Measurements from ENCODE around the gene PRPF40A. TPM values are rescaled to one million over a fixed set of nuclear protein-coding genes. Genes with fewer than 3 reads are reported as not detected.

The PRPF40A gene
- total RNA-seq, 3 donors from 2014 or later: 165 to 179 (median 178) TPM

GRCh38 chr2:152651834-152652233 lies 65.4 kb downstream of the PRPF40A start:
- no peak for ATAC-seq
- DNase-seq: no peak
- Mint-ChIP-seq H3K4me3 (no peak overlapping the region), H3K36me3 (ENCODE audit: insufficient read depth) (peaks cover 9% of the 10 kb centered on the region), H3K9me3 (no peaks in the 10 kb centered on the region), H3K4me1 (ENCODE audit: low read depth) (peaks cover 7% of the 10 kb centered on the region), H3K27me3 (ENCODE audit: low read depth) (no peaks in the 10 kb centered on the region)

DNA sequence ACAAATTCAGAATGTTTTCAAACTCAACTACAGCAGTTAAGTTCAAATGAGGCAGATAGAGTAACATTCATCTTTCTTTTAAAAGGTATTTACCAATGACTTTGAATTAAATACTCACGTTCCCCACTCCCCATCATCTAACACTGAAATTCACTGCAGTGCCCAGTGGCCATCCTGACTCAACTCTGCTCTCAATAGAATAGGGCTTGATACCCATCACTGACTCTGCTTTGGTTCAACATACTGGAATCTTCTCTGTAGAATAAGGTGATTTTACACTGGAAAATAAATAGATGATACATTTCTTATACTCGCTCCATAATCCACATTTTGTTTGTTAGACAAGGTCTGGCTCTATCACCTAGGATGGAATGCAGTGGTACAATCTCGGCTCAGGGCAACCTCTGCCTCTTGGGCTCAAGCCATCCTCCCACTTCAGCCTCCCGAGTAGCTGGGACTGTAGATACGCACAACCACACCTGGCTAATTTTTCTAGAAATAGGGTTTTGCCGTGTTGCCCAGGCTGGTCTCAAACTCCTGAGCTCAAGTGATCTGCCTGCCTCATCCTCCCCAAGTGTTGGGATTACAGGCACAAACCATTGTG lies 66.4 kb downstream of the PRPF40A start:
- no peak for ATAC-seq
- no peaks in the 10 kb centered on the region for H3K9me3 Mint-ChIP-seq
- H3K4me3 Mint-ChIP-seq: no peak overlapping the region
- no peaks in the 10 kb centered on the region for H3K27me3 Mint-ChIP-seq (ENCODE audit: low read depth)
- DNase-seq: no peak
- peaks cover 3% of the 10 kb centered on the region for H3K36me3 Mint-ChIP-seq (ENCODE audit: insufficient read depth)
- peaks cover under 1% of the 10 kb centered on the region for H3K4me1 Mint-ChIP-seq (ENCODE audit: low read depth)

- H3K36me3 Mint-ChIP-seq (ENCODE audit: insufficient read depth): peaks cover 3% of the 10 kb centered on the region
- H3K9me3 Mint-ChIP-seq: no peaks in the 10 kb centered on the region
- no peak for ATAC-seq
Measured at GRCh38 chr2:152649997-152650396, 67.3 kb downstream of the PRPF40A start.

DNA sequence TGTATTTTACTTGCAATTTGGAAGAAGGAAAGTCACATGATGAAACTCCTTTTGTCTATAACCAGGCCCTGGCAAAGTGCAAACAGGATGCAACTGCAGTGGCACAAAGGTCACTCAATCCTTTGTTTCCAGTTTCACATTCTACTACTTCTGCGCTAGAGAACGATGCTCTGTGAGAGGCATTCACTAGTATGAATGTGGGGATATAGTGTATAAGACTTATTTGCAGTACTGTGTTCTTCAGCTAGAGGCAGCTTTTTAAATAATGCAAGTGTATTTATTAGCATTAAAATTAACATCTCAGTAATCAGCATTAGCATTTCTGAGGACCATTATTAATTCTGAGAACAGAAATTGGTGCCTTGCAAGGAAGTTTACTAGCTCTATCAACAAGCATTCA lies 68.9 kb downstream of the PRPF40A start:
- no peaks in the 10 kb centered on the region for H3K27me3 Mint-ChIP-seq (ENCODE audit: low read depth)
- no peaks in the 10 kb centered on the region for H3K9me3 Mint-ChIP-seq
- DNase-seq (no peak), ATAC-seq (no peak)
- H3K4me3 Mint-ChIP-seq: no peak overlapping the region
- H3K36me3 Mint-ChIP-seq (ENCODE audit: insufficient read depth): no peaks in the 10 kb centered on the region
- no peaks in the 10 kb centered on the region for H3K4me1 Mint-ChIP-seq (ENCODE audit: low read depth)

More at GRCh38 chr2:152649997-152650396, 67.3 kb downstream of the PRPF40A start:
- DNase-seq: no peak
- Mint-ChIP-seq H3K4me3 (no peak overlapping the region), H3K4me1 (ENCODE audit: low read depth) (no peaks in the 10 kb centered on the region), H3K27me3 (ENCODE audit: low read depth) (no peaks in the 10 kb centered on the region)

DNA sequence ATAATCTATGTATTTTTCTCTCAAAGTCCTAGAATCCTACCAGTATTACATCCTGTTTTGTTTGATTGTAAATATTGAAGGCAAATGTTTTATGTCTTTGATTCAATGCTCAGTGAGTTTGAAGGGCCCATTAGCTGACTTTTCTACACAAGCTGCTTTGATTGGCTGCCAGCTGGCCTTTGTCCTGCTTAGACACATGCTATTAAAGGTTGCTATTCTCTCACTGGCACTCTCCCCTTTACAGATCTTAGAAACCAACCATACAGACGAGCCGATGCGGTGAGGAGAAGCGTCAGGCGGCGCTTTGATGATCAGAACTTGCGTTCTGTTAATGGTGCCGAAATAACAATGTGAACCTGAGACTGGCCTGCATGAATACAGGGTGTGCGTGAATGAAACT lies 69.7 kb downstream of the PRPF40A start:
- Mint-ChIP-seq H3K9me3 (no peaks in the 10 kb centered on the region), H3K4me1 (ENCODE audit: low read depth) (no peaks in the 10 kb centered on the region), H3K4me3 (no peak overlapping the region), H3K27me3 (ENCODE audit: low read depth) (no peaks in the 10 kb centered on the region), H3K36me3 (ENCODE audit: insufficient read depth) (no peaks in the 10 kb centered on the region)
- no peak for ATAC-seq
- no peak for DNase-seq

DNA sequence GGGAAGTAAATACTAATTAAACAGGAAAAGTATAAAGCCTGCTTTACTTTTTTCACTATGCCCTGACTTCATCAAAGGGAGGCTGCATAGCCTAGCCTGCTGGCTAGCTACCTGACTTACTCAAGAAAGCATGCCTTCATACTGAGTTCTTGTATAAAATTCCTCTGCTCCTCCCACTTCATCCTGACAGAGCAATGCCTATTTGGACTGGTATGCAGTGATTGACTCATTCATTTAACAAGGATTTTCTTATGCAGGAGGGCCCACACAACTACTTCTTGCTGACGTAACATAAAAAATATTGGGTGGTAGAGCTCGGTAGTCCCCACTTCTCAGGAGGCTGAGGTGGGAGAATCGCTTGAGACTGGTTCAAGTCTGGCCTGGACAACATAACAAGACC lies 70.5 kb downstream of the PRPF40A start:
- no peaks in the 10 kb centered on the region for H3K27me3 Mint-ChIP-seq (ENCODE audit: low read depth)
- H3K36me3 Mint-ChIP-seq (ENCODE audit: insufficient read depth): no peaks in the 10 kb centered on the region
- no peak overlapping the region for H3K4me3 Mint-ChIP-seq
- no peak for ATAC-seq
- H3K9me3 Mint-ChIP-seq: no peaks in the 10 kb centered on the region
- no peaks in the 10 kb centered on the region for H3K4me1 Mint-ChIP-seq (ENCODE audit: low read depth)
- DNase-seq: no peak

GRCh38 chr2:152646264-152646663 lies 71.0 kb downstream of the PRPF40A start:
- Mint-ChIP-seq H3K36me3 (ENCODE audit: insufficient read depth) (no peaks in the 10 kb centered on the region), H3K27me3 (ENCODE audit: low read depth) (no peaks in the 10 kb centered on the region), H3K9me3 (no peaks in the 10 kb centered on the region), H3K4me1 (ENCODE audit: low read depth) (no peaks in the 10 kb centered on the region), H3K4me3 (no peak overlapping the region)
- ATAC-seq (no peak), DNase-seq (no peak)

DNA sequence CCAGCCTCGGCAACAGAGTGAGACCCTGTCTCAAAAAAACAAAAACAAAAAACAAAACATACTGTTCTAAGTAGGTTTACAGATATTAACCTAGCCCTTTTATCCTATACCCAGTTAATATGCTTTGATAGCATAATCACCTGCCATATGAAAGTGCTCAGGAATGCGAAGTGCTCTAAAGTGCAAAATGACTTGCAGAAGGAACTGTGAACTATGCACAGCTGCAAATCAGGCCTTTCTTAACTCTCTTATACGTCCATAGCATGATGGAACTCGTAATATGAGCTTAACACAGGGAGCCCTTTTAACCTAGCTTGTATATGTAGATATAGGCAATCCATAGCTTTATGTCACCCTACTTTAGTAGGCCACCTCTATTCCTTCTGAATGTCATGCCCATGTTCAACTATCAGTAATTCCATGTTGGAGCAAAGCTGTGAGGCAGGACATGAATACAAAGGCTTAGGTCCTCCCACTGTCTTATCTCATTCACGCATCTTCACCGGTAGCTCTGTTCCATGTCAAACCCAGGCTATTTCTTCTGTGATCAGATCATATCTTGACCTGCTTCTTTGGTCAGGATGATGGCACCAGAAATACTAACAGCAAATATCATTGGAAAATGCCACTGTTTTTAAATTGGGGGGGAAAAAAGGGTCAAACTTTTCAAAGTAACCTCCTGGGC lies 72.9 kb downstream of the PRPF40A start:
- Mint-ChIP-seq H3K4me3 (no peak overlapping the region), H3K9me3 (no peaks in the 10 kb centered on the region), H3K36me3 (ENCODE audit: insufficient read depth) (no peaks in the 10 kb centered on the region), H3K27me3 (ENCODE audit: low read depth) (no peaks in the 10 kb centered on the region), H3K4me1 (ENCODE audit: low read depth) (no peaks in the 10 kb centered on the region)
- ATAC-seq (no peak), DNase-seq (no peak)

GRCh38 chr2:152638590-152638989 lies 78.7 kb downstream of the PRPF40A start:
- no peaks in the 10 kb centered on the region for H3K36me3 Mint-ChIP-seq (ENCODE audit: insufficient read depth)
- ATAC-seq (no peak), DNase-seq (no peak)
- H3K4me1 Mint-ChIP-seq (ENCODE audit: low read depth): no peaks in the 10 kb centered on the region
- no peaks in the 10 kb centered on the region for H3K9me3 Mint-ChIP-seq
- peaks cover 9% of the 10 kb centered on the region for H3K27me3 Mint-ChIP-seq (ENCODE audit: low read depth)
- H3K4me3 Mint-ChIP-seq: no peak overlapping the region

- no peak for DNase-seq
- Mint-ChIP-seq H3K4me1 (ENCODE audit: low read depth) (no peaks in the 10 kb centered on the region), H3K9me3 (no peaks in the 10 kb centered on the region), H3K4me3 (no peak overlapping the region), H3K36me3 (ENCODE audit: insufficient read depth) (no peaks in the 10 kb centered on the region), H3K27me3 (ENCODE audit: low read depth) (peaks cover 12% of the 10 kb centered on the region)
- no peak for ATAC-seq
Measured at GRCh38 chr2:152638056-152638455, 79.2 kb downstream of the PRPF40A start.

- DNase-seq: no peak
- H3K9me3 Mint-ChIP-seq: no peaks in the 10 kb centered on the region
- peaks cover 12% of the 10 kb centered on the region for H3K27me3 Mint-ChIP-seq (ENCODE audit: low read depth)
- no peaks in the 10 kb centered on the region for H3K36me3 Mint-ChIP-seq (ENCODE audit: insufficient read depth)
- H3K4me1 Mint-ChIP-seq (ENCODE audit: low read depth): no peaks in the 10 kb centered on the region
- H3K4me3 Mint-ChIP-seq: no peak overlapping the region
- no peak for ATAC-seq
Measured at GRCh38 chr2:152637251-152637650, 80.0 kb downstream of the PRPF40A start.

- ATAC-seq (peak; percentile 62 to 76), DNase-seq (peak; percentile 62)
- no peaks in the 10 kb centered on the region for H3K36me3 Mint-ChIP-seq (ENCODE audit: insufficient read depth)
- no peak overlapping the region for H3K4me3 Mint-ChIP-seq
- no peaks in the 10 kb centered on the region for H3K9me3 Mint-ChIP-seq
- H3K4me1 Mint-ChIP-seq (ENCODE audit: low read depth): no peaks in the 10 kb centered on the region
- H3K27me3 Mint-ChIP-seq (ENCODE audit: low read depth): peaks cover 12% of the 10 kb centered on the region
Measured at GRCh38 chr2:152635635-152636298, 81.5 kb downstream of the PRPF40A start.

DNA sequence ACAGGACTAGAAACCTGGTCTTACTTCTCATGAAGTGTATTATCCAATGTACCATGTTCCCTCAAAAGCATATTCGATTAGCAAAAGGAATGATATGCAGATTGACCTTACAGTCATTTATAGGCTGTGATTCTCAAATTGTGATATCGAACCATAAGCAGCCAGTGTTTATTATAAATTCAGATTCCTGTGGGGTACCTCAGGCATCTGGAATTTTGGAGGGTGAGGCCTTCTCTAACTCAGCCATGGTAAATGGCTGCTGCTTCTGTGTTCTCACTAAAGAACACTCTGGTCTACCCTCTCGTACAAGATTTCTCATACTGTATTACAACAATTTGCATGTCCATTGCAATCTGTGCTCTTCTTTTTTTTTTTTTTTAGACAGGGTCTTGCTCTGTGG lies 84.5 kb downstream of the PRPF40A start:
- DNase-seq (no peak), ATAC-seq (no peak)
- Mint-ChIP-seq H3K27me3 (ENCODE audit: low read depth) (peaks cover 12% of the 10 kb centered on the region), H3K9me3 (no peaks in the 10 kb centered on the region), H3K36me3 (ENCODE audit: insufficient read depth) (no peaks in the 10 kb centered on the region), H3K4me1 (ENCODE audit: low read depth) (peaks cover 7% of the 10 kb centered on the region), H3K4me3 (no peak overlapping the region)

DNA sequence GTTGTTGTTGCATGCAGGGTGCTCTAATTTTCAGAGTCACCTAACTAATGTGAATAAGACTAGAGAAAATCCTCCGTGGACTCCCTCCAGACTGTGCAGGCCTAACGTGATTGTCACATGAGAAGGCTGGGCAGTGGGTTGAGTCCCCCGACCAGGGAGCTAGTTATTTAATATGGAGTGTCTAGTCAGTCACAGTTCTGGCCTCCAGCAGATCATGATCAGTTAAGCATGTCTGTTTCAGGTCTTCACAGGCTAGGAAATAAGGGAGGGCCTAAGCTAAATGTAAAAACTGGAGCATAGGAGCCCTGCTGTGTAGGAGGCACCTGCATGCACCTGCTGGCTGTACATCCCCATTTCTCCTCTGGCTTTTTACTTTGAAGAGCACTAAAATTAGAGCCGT lies 86.8 kb downstream of the PRPF40A start:
- Mint-ChIP-seq H3K4me1 (ENCODE audit: low read depth) (peaks cover 7% of the 10 kb centered on the region), H3K9me3 (no peaks in the 10 kb centered on the region), H3K4me3 (no peak overlapping the region), H3K27me3 (ENCODE audit: low read depth) (peaks cover 11% of the 10 kb centered on the region), H3K36me3 (ENCODE audit: insufficient read depth) (no peaks in the 10 kb centered on the region)
- DNase-seq (no peak), ATAC-seq (no peak)

DNA sequence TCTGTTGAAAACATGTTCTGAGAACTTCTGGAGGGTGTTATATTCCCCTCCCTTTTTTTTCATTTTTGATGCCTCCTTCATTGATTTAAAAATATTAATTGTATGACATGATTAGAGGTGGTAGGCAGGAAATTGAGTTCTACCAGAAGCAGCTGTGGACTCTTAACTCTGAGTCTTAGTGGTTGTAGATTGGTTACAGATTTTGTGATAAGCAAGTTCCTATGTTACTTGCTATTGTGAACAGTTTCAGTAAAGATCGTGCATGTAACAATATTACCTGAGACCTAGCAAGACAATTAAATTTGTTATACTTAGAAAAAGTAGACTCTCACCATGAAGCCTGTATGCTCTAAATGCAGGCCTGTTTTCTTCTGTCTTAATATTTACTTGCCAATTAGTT lies 88.1 kb downstream of the PRPF40A start:
- H3K36me3 Mint-ChIP-seq (ENCODE audit: insufficient read depth): no peaks in the 10 kb centered on the region
- H3K4me1 Mint-ChIP-seq (ENCODE audit: low read depth): peaks cover 7% of the 10 kb centered on the region
- no peak for ATAC-seq
- H3K27me3 Mint-ChIP-seq (ENCODE audit: low read depth): peaks cover 9% of the 10 kb centered on the region
- no peaks in the 10 kb centered on the region for H3K9me3 Mint-ChIP-seq
- no peak overlapping the region for H3K4me3 Mint-ChIP-seq
- DNase-seq: no peak

Measured in activated T-cell treated with anti-CD3 and anti-CD28 coated beads, Interleukin-2, amount 50 U/mL, for 4 hours (primary cell).